ENCODE measurements around the gene NDC80. TPM values are rescaled to one million over a fixed set of nuclear protein-coding genes. Genes with fewer than 3 reads are reported as not detected.

Gene NDC80
- total and polyA plus RNA-seq, 9 of the 15 experiments (the other 6 are each of a cell fraction or from before 2014, with no cell fraction given) = 65.2 to 97.9 (median 83.3) TPM

- TF ChIP-seq FOXM1 (IDR thresholded peaks at IDR 0.05; ENCODE audit: low read depth) (peak; percentile 99), FOXM1 (CRISPR knock-in tag; IDR thresholded peaks at IDR 0.05; ENCODE audit: low read depth) (peak; percentile 83), RB1 (IDR thresholded peaks at IDR 0.05; ENCODE audit: low read depth) (peak; percentile 90), FOSL1 (tag; conservative IDR thresholded peaks at IDR 0.05) (0 out of 2 replicates have a peak, but pooled peaks have one; percentile 46), SP2 (IDR thresholded peaks at IDR 0.05; ENCODE audit: extremely low read depth, low read depth, low read length, poor library complexity, severe bottlenecking) (no peak), CBX2 (IDR thresholded peaks at IDR 0.05; ENCODE audit: insufficient read depth, low read length, poor library complexity, severe bottlenecking) (no peak), ILK (tag; IDR thresholded peaks at IDR 0.05; ENCODE audit: borderline replicate concordance, low read depth) (no peak), MEF2D (tag; conservative IDR thresholded peaks at IDR 0.05; ENCODE audit: low read depth) (0 out of 2 replicates have a peak, but pooled peaks have one; percentile 37), ZKSCAN3 (CRISPR knock-in tag; IDR thresholded peaks at IDR 0.05) (no peak), LEF1 (IDR thresholded peaks at IDR 0.05) (peak; percentile 26; the same call in 1 of the 2 replicates), NR2C1 (IDR thresholded peaks at IDR 0.05) (peak; percentile 76), NR2C1 (tag; IDR thresholded peaks at IDR 0.05) (peak; percentile 78), CTCFL (IDR thresholded peaks at IDR 0.05; ENCODE audit: borderline replicate concordance, insufficient read depth, low read depth, low read length, poor library complexity, severe bottlenecking) (no peak), BRF1 (IDR thresholded peaks at IDR 0.05; ENCODE audit: borderline replicate concordance, extremely low read depth, insufficient read length) (no peak), XRCC5 (IDR thresholded peaks at IDR 0.05; ENCODE audit: low read depth, low read length) (peak; percentile 76; the same call in 1 of the 2 replicates), TCF7 (IDR thresholded peaks at IDR 0.05; ENCODE audit: borderline replicate concordance) (no peak), ZKSCAN1 (IDR thresholded peaks at IDR 0.05; ENCODE audit: low read depth, low read length) (peak; percentile 88), KDM4B (IDR thresholded peaks at IDR 0.05; ENCODE audit: borderline replicate concordance in 2 of 2, low read depth in 1 of 2) (no peak), SIX5 (IDR thresholded peaks at IDR 0.05; ENCODE audit: borderline replicate concordance in 1 of 2, insufficient read depth in 1 of 2, low read depth in 1 of 2, low read length in 2 of 2) (peak; percentile 61 to 68; a peak in 3 of 4 replicates), CGGBP1 (CRISPR knock-in tag; IDR thresholded peaks at IDR 0.05) (0 out of 2 replicates have a peak, but pooled peaks have one; percentile 62)
- TF ChIP-seq, protein P1, sequence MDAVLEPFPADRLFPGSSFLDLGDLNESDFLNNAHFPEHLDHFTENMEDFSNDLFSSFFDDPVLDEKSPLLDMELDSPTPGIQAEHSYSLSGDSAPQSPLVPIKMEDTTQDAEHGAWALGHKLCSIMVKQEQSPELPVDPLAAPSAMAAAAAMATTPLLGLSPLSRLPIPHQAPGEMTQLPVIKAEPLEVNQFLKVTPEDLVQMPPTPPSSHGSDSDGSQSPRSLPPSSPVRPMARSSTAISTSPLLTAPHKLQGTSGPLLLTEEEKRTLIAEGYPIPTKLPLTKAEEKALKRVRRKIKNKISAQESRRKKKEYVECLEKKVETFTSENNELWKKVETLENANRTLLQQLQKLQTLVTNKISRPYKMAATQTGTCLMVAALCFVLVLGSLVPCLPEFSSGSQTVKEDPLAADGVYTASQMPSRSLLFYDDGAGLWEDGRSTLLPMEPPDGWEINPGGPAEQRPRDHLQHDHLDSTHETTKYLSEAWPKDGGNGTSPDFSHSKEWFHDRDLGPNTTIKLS (IDR thresholded peaks at IDR 0.05; ENCODE audit: borderline replicate concordance, low read depth) = peak; percentile 70; the same call in 1 of the 2 replicates
- TF ChIP-seq, protein P2, sequence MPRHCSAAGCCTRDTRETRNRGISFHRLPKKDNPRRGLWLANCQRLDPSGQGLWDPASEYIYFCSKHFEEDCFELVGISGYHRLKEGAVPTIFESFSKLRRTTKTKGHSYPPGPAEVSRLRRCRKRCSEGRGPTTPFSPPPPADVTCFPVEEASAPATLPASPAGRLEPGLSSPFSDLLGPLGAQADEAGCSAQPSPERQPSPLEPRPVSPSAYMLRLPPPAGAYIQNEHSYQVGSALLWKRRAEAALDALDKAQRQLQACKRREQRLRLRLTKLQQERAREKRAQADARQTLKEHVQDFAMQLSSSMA (CRISPR knock-in tag; IDR thresholded peaks at IDR 0.05) = no peak
Measured at GRCh38 chr18:2571200-2572170, at the start of gene NDC80, which contains the start of gene METTL4 (continued).

All from K562 (cell line).